Measurements from ENCODE around the gene IER2.

IER2 gene

DNA sequence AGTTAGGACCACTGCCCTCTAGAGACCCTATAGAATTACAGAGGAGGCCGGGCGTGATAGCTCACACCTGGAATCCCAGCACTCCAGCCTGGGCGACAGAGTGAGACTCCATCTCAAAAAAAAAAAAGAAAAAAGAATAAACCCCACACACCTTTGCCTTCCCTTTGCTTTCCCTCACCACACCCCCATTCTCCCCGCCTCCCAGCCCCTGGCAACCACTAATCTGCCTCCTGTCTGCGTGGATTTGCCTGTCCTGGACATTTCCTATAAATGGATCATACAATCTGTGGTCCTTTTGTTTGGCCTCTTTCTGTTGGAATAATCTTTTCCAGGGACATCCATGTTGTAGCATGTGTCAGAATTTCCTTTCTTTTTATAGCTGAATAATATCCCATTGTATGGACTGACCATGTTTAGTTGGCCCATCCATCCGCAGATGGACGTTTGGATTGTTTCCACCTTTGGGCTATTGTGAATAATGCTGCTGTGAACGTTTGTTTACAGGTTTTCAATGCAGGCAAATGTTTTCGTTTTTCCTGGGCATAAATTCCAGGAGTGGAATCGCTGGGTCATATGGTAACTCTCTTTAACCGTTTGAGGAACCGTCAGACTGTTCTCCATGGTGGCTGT, 16.9 kb upstream of the IER2 start:
- in situ Hi-C loops (cut with HindIII; ENCODE audit: low sequenced_read_pairs), result no loop called here
- TF ChIP-seq CTCF (IDR thresholded peaks at IDR 0.05; ENCODE audit: low read depth, low read length, missing control alignments), result no peak
- DNase-seq (ENCODE audit: low read depth), result no peak
- no peak overlapping the region for H3K4me3 ChIP-seq (ENCODE audit: low read depth, low read length)

DNA sequence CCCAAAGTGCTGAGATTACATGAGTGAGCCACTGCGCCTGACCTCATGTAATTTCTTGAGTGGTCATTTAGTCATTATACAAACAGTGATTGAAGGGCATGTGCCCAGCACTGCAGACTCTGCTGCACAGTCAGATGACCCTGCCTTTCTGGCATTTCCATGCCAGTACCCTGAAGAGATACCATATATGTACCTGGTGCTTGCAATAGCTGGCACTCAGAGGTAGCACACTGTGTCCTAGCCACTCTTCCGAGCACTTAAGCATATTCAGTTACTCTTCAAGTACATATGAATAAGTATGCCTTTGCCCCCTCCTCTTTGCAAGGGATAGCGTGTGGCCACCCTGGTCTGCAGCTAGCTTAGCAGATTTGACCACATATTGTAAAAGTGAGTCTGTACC, 15.6 kb upstream of the IER2 start:
- no peak overlapping the region for H3K4me3 ChIP-seq (ENCODE audit: low read depth, low read length)
- in situ Hi-C loops (cut with HindIII; ENCODE audit: low sequenced_read_pairs), result no loop called here
- DNase-seq (ENCODE audit: low read depth), result no peak
- TF ChIP-seq CTCF (IDR thresholded peaks at IDR 0.05; ENCODE audit: low read depth, low read length, missing control alignments), result no peak

- no peak overlapping the region for H3K4me3 ChIP-seq (ENCODE audit: low read depth, low read length)
- DNase-seq (ENCODE audit: low read depth), result no peak
- in situ Hi-C loops (cut with HindIII; ENCODE audit: low sequenced_read_pairs), result no loop called here
- TF ChIP-seq CTCF (IDR thresholded peaks at IDR 0.05; ENCODE audit: low read depth, low read length, missing control alignments), result no peak
Measured at GRCh38 chr19:13135068-13136062, 14.8 kb upstream of the IER2 start.

DNA sequence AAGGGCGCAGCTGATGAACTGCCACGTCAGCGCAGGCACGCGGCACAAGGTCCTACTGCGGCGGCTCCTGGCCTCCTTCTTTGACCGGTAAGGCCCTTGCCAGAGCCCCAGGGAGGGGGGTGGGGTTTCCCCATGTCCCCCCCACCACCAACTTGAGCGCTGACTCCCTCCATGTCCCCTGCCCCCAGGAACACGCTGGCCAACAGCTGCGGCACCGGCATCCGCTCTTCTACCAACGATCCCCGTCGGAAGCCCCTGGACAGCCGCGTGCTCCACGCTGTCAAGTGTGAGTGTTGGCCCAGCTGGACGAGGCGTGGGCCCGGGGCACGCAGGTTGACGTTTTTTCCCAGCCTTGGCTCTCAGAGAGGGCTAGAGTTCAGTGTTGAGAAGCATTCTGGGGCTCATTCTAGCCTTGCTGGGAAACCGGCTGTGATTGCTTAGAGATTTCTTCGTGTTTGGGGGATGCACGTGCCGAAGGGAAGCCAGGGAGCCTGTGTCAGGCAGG, 12.9 kb upstream of the IER2 start:
- in situ Hi-C loops (cut with HindIII; ENCODE audit: low sequenced_read_pairs), result no loop called here
- TF ChIP-seq CTCF (IDR thresholded peaks at IDR 0.05; ENCODE audit: low read depth, low read length, missing control alignments), result no peak
- H3K4me3 ChIP-seq (ENCODE audit: low read depth, low read length), result no peak overlapping the region
- no peak for DNase-seq (ENCODE audit: low read depth)

DNA sequence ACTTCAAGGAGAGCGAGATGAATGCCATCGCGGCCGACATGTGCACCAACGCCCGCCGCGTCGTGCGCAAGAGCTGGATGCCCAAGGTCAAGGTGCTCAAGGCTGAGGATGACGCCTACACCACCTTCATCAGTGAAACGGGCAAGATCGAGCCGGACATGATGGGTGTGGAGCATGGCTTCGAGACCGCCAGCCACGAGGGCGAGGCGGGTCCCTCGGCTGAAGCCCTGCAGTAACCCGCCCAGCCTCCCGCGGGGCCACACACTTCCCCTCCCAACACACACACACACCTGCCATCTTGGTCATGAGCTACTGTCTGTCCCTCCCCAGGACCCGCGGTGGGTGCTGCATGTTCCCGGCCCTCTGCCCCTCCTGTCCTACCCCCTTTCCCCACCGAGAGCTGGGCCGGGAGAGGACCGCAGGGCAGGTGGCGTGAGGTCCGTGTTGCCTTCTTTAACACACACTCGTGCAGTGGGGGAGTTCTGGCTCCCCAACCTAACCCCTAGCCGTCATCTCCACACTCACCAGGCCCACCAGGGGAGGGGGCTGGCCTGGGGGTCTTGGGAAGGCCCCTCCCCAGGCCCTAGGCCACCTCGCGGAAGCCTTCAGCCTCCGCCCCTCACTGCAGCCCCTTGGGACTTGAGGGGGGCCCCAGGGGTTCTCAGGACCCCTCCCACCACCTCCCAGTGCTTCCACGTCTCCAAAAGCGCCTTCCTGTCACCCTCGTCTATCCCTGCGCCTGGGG, 11.9 kb upstream of the IER2 start:
- no peak for DNase-seq (ENCODE audit: low read depth)
- in situ Hi-C loops (cut with HindIII; ENCODE audit: low sequenced_read_pairs), result no loop called here
- TF ChIP-seq CTCF (IDR thresholded peaks at IDR 0.05; ENCODE audit: low read depth, low read length, missing control alignments), result no peak
- no peak overlapping the region for H3K4me3 ChIP-seq (ENCODE audit: low read depth, low read length)

DNA sequence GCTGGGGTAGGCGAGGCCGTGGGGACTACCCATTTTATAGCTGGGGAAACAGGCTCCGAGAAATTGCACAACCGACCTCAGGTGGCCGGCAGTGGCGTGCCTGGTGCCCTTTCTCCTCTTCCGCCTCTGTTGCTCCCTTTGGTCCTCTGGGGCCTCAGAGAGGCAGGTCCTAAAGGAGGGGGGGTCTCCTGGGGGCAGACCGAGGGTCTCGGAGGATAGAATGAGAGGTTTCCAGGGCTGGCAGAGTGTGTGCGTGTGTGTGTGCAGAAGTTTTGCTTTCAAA, 11.4 kb upstream of the IER2 start:
- in situ Hi-C loops (cut with HindIII; ENCODE audit: low sequenced_read_pairs), result no loop called here
- DNase-seq (ENCODE audit: low read depth), result no peak
- no peak for TF ChIP-seq CTCF (IDR thresholded peaks at IDR 0.05; ENCODE audit: low read depth, low read length, missing control alignments)
- H3K4me3 ChIP-seq (ENCODE audit: low read depth, low read length), result no peak overlapping the region

All from astrocyte of the cerebellum (primary cell).